CD4-positive, alpha-beta memory T cell (primary cell): ENCODE measurements around the gene TAGLN2. TPM values are rescaled to one million over a fixed set of nuclear protein-coding genes. Genes with fewer than 3 reads are reported as not detected.
A peak's percentile ranks its signal among the peaks of the same experiment; 100 is the strongest.

Experiments used
- CTCF ChIA-PET: fragments of 350-600 bp; sonication (Branson Sonifier 250); formaldehyde crosslinking; loops from one replicate; lab custom pipeline; 2021; ENCODE audit warnings: inconsistent platforms; ENCODE audit not compliant: partially characterized antibody; lab: Charles Lee
- POLR2A ChIA-PET: fragments of 350-600 bp; sonication (Branson Sonifier 250); formaldehyde crosslinking; loops from one replicate; lab custom pipeline; 2021; ENCODE audit not compliant: partially characterized antibody; lab: Charles Lee
- DNase-seq, 5 donors: peaks; one replicate each; pipeline versions ENCODE4 v3.0.0 to v3.0.0-alpha.2; 2020 to 2022; ENCODE audit warnings: mixed read lengths in 1 of 5
- H3K27ac ChIP-seq: one replicate; pipeline ENCODE4 v1.7.0; 2013; ENCODE audit warnings: low read depth, low read length
- H3K27me3 ChIP-seq: 2 replicates; pipeline ENCODE4 v1.7.0; 2013; ENCODE audit warnings: mild to moderate bottlenecking, low read length, moderate library complexity; ENCODE audit not compliant: insufficient read depth
- H3K36me3 ChIP-seq: 2 replicates; pipeline ENCODE4 v1.7.0; 2013; ENCODE audit warnings: mild to moderate bottlenecking, low read length, moderate library complexity; ENCODE audit not compliant: insufficient read depth
- H3K4me1 ChIP-seq: 2 replicates; pipeline ENCODE4 v1.7.0; 2013; ENCODE audit warnings: mild to moderate bottlenecking, low read length, moderate library complexity; ENCODE audit not compliant: insufficient read depth
- H3K4me3 ChIP-seq, 2 donors: one replicate each; pipeline ENCODE4 v1.7.0; 2013; ENCODE audit warnings: low read length in 2 of 2, mild to moderate bottlenecking in 1 of 2
- H3K9me3 ChIP-seq, 2 donors: one replicate each; pipeline ENCODE4 v1.7.0; 2013; ENCODE audit warnings: low read length in 2 of 2, control low read depth in 1 of 2; ENCODE audit not compliant: control insufficient read depth in 1 of 2
- H3K27ac Mint-ChIP-seq, 7 donors: one replicate each; pipeline ENCODE4 v1.8.0; 2020 to 2021; ENCODE audit warnings: mixed read lengths in 7 of 7, mild to moderate bottlenecking in 6 of 7, inconsistent platforms in 3 of 7, moderate library complexity in 3 of 7
- H3K27me3 Mint-ChIP-seq, 2 donors: one replicate each; pipeline ENCODE4 v1.8.0; 2020 to 2021; ENCODE audit warnings: mixed read lengths in 2 of 2
- H3K36me3 Mint-ChIP-seq, 2 donors: one replicate each; pipeline ENCODE4 v1.8.0; 2020 to 2021; ENCODE audit warnings: mixed read lengths in 2 of 2, inconsistent platforms in 1 of 2, mild to moderate bottlenecking in 1 of 2
- H3K4me1 Mint-ChIP-seq, 4 donors: one replicate each; pipeline ENCODE4 v1.8.0; 2020 to 2021; ENCODE audit warnings: mixed read lengths in 4 of 4, mild to moderate bottlenecking in 1 of 4
- H3K4me3 Mint-ChIP-seq, 8 donors: one replicate each; pipeline ENCODE4 v1.8.0; 2020 to 2021; ENCODE audit warnings: mixed read lengths in 8 of 8, mild to moderate bottlenecking in 7 of 8, moderate library complexity in 6 of 8, inconsistent platforms in 3 of 8
- H3K9me3 Mint-ChIP-seq, 8 donors: one replicate each; pipeline ENCODE4 v1.8.0; 2020 to 2021; ENCODE audit warnings: mixed read lengths in 8 of 8, mild to moderate bottlenecking in 5 of 8, inconsistent platforms in 3 of 8, moderate library complexity in 1 of 8
- intact Hi-C: fragments of 100-400 bp; cut with micrococcal nuclease; formaldehyde crosslinking; loops from one replicate; pipeline ENCODE4 v1.15.1; 2023
- polyA plus RNA-seq, 2 donors: library from polyadenylated mRNA; unstranded; fragments of 300-500 nt; fragmentation: Illumina TruSeq; gene quantifications; one replicate each; pipeline ENCODE4 v1.2.3, GENCODE V29; 2021
- total RNA-seq, 2 experiments: library from RNA; stranded (reverse); gene quantifications; one replicate each; pipeline ENCODE4 v1.2.3, GENCODE V29; 2021

TAGLN2 gene
- total and polyA plus RNA-seq, 4 experiments from 2014 or later: 196 to 1,289 (median 611) TPM

DNA sequence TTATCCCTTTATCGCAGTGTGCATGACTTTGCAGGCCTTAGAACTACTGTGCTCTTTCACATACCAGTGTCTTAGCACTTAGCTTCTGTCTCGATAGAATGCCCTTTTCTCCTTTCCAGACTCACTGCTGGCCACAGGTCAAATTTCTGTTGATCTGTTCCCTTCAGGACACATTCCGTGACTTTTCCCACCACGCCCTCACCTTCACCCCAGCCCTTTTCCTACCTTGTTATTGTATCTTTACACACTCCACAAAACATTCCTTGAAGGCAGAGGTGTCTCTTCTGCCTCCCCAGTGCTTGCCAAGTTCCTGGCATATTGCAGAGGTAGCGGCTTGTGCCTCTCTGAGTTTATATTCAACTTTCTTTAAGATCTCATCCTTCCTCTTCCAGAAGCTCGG is 23.8 kb upstream of the TAGLN2 start:
- Histone ChIP-seq H3K27me3 (peaks cover 12% of the 10 kb centered on the region), H3K4me3 (no peak overlapping the region), H3K9me3 (no peaks in the 10 kb centered on the region), H3K27ac (no peak overlapping the region), H3K4me1 (peaks cover 13% of the 10 kb centered on the region), H3K36me3 (no peaks in the 10 kb centered on the region)
- Mint-ChIP-seq H3K4me1 (peaks cover 8 to 12% (median 10%) of the 10 kb centered on the region in 4 donors), H3K4me3 (no peak overlapping the region), H3K9me3 (no peaks in the 10 kb centered on the region), H3K36me3 (no peaks in the 10 kb centered on the region), H3K27ac (no peak overlapping the region), H3K27me3 (peaks cover 33 to 34% of the 10 kb centered on the region in 2 donors)
- POLR2A ChIA-PET: no interaction called here
- DNase-seq: no peak
- CTCF ChIA-PET: interaction anchor here (1.0 kb wide), 1 partner anchor 10 kb away, joined by 3 read pairs; no protein-coding TSS in a partner anchor
- intact Hi-C loops: no loop called here

DNA sequence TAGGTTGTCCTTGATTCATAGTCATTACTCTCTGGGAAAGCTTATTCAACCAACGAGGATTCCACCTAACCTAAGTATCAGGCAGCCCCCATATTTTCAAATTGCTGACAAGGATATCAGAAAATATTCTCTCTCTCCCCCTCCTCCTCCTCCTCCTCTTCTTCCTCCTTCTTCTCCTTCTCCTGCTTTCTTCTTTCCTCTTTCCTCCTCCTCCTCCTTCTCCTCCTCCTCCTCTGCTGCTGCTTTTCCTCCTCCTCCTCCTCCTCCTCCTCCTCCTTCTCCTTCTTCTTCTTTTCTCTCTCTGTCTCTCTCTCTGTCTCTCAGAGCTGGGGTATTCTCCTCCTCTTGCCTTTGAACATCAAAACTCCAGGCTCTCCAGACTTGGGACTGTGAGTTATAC is 22.6 kb upstream of the TAGLN2 start:
- H3K9me3 ChIP-seq: no peaks in the 10 kb centered on the region
- Mint-ChIP-seq H3K36me3 (no peaks in the 10 kb centered on the region), H3K9me3 (no peaks in the 10 kb centered on the region), H3K27ac (peak overlapping the region in 1 of 7 donors; percentile 52), H3K4me1 (peaks cover 8 to 12% (median 10%) of the 10 kb centered on the region in 4 donors), H3K4me3 (no peak overlapping the region), H3K27me3 (peaks cover 36% of the 10 kb centered on the region in 2 donors)
- no peak for DNase-seq
- peaks cover 21% of the 10 kb centered on the region for H3K27me3 ChIP-seq
- intact Hi-C loops: no loop called here
- peaks cover 13% of the 10 kb centered on the region for H3K4me1 ChIP-seq
- no peak overlapping the region for H3K27ac ChIP-seq
- CTCF ChIA-PET: interaction anchor here (1.1 to 3.0 kb wide), 2 partner anchors 9 to 55 kb away, joined by 3 to 18 read pairs; no protein-coding TSS in a partner anchor
- POLR2A ChIA-PET: no interaction called here
- H3K4me3 ChIP-seq: no peak overlapping the region
- no peaks in the 10 kb centered on the region for H3K36me3 ChIP-seq

DNA sequence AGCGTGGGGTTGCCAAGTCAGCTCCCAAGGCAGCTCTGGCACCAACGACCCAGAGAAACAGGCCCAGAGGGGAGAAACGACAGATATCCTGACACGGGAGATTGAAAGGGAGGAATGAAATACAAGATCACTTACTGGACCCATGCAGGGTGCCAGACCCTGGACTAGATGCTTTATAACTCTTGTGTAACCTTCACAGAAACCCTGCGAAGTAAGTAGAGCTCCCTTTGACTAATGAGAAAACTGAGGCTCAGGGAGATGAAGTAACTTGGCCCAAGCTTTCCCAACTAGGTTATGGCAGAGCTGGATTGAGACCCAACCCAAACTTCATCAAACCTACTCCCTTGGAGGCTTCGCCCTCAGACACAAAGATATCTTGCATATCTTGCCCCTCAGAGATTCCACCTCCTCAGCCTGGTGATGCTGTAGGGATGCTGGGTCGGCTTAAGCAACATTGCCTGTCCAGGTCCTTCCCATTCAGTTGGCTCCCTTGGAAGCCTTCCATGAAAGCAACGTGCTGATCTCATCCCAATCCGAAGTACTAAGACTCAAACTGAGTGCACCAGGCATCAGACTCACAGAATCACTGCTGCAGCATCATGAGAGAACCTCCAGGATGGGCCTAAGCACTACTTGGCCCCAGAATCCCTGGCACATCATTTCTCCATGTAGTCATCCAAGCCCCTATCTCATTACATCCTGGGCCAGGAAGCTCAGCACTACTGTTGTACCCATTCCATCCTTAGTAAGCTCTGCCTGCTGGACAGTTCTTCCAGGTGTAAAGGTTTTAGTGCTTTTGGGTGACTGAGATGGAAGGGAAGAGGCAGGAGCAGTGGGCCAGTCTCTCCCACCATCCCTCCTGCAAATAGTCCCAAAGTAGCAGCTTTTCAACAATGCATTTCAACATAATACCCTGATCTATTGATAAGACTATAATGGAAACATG is 21.2 kb upstream of the TAGLN2 start:
- H3K9me3 Mint-ChIP-seq: no peaks in the 10 kb centered on the region
- no peaks in the 10 kb centered on the region for H3K36me3 Mint-ChIP-seq
- ChIA-PET POLR2A (interaction anchor here (1.3 to 1.8 kb wide), 3 partner anchors 10 to 166 kb away, joined by 3 to 17 read pairs (median 5); partner anchors contain the start of genes DUSP23 and TAGLN2), CTCF (interaction anchor here (0.6 to 3.0 kb wide), 16 partner anchors 9 to 257 kb away, joined by 3 to 18 read pairs (median 3); no protein-coding TSS in a partner anchor)
- Histone ChIP-seq H3K36me3 (no peaks in the 10 kb centered on the region), H3K27me3 (peaks cover 21% of the 10 kb centered on the region), H3K4me1 (peaks cover 13% of the 10 kb centered on the region), H3K9me3 (no peaks in the 10 kb centered on the region), H3K4me3 (no peak overlapping the region), H3K27ac (no peak overlapping the region)
- H3K27ac Mint-ChIP-seq: no peak overlapping the region
- peaks cover 8 to 12% (median 10%) of the 10 kb centered on the region in 4 donors for H3K4me1 Mint-ChIP-seq
- DNase-seq: no peak
- intact Hi-C loops: no loop called here
- peaks cover 28 to 36% of the 10 kb centered on the region in 2 donors for H3K27me3 Mint-ChIP-seq
- peak overlapping the region in 7 of 8 donors; percentile 17 to 65 (median 42) for H3K4me3 Mint-ChIP-seq

- no peaks in the 10 kb centered on the region for H3K36me3 ChIP-seq
- Mint-ChIP-seq H3K4me3 (peak within 1 kb of the TSS; percentile 32 to 86 (median 68)), H3K4me1 (peaks cover 8 to 12% (median 10%) of the 10 kb centered on the region in 4 donors), H3K36me3 (no peaks in the 10 kb centered on the region), H3K9me3 (no peaks in the 10 kb centered on the region), H3K27me3 (peaks cover 25 to 35% of the 10 kb centered on the region in 2 donors), H3K27ac (peak within 1 kb of the TSS in 3 of 7 donors; percentile 12 to 87 (median 65))
- no peaks in the 10 kb centered on the region for H3K9me3 ChIP-seq
- peak within 1 kb of the TSS in 1 of 2 donors; percentile 38 for H3K4me3 ChIP-seq
- intact Hi-C loops: loop anchor here (1.0 to 2.0 kb wide), 5 partner anchors 9 to 165 kb away; partner anchors contain the start of genes DUSP23 and TAGLN2
- H3K27me3 ChIP-seq: peaks cover 21% of the 10 kb centered on the region
- DNase-seq: peak; percentile 68 to 79 (median 71)
- ChIA-PET POLR2A (interaction anchor here (1.3 to 1.8 kb wide), 3 partner anchors 9 to 165 kb away, joined by 3 to 17 read pairs (median 5); partner anchors contain the start of genes DUSP23 and TAGLN2), CTCF (interaction anchor here (0.6 to 3.0 kb wide), 14 partner anchors 8 to 258 kb away, joined by 3 to 18 read pairs (median 3); no protein-coding TSS in a partner anchor)
- H3K27ac ChIP-seq: no peak within 1 kb of the TSS
- peaks cover 13% of the 10 kb centered on the region for H3K4me1 ChIP-seq
These were observed 20.4 kb upstream of the TAGLN2 start, which contains the start of gene IGSF9 for GRCh38 chr1:159945483-159946241. TSS of gene IGSF9 (minus strand) at chr1:159945613. CDS start at chr1:159943454, 2,159 bp downstream.

GRCh38 chr1:159944623-159945455 is 19.5 kb upstream of the TAGLN2 start:
- Histone ChIP-seq H3K36me3 (no peaks in the 10 kb centered on the region), H3K4me1 (peaks cover 13% of the 10 kb centered on the region), H3K9me3 (no peaks in the 10 kb centered on the region), H3K27me3 (peaks cover 21% of the 10 kb centered on the region), H3K27ac (no peak overlapping the region), H3K4me3 (peak overlapping the region in 1 of 2 donors; percentile 38)
- DNase-seq: no peak
- peaks cover 8 to 12% (median 10%) of the 10 kb centered on the region in 4 donors for H3K4me1 Mint-ChIP-seq
- peak overlapping the region; percentile 17 to 86 (median 68) for H3K4me3 Mint-ChIP-seq
- ChIA-PET CTCF (interaction anchor here (0.6 to 3.0 kb wide), 12 partner anchors 9 to 155 kb away, joined by 3 to 18 read pairs (median 5); no protein-coding TSS in a partner anchor), POLR2A (interaction anchor here (1.4 to 1.8 kb wide), 3 partner anchors 8 to 21 kb away, joined by 3 to 17 read pairs (median 4); partner anchors contain the start of gene TAGLN2)
- H3K9me3 Mint-ChIP-seq: no peaks in the 10 kb centered on the region
- intact Hi-C loops: loop anchor here (1.0 to 2.0 kb wide), 5 partner anchors 9 to 165 kb away; partner anchors contain the start of genes DUSP23 and TAGLN2
- H3K27ac Mint-ChIP-seq: peak overlapping the region in 3 of 7 donors; percentile 12 to 87 (median 65)
- no peaks in the 10 kb centered on the region for H3K36me3 Mint-ChIP-seq
- H3K27me3 Mint-ChIP-seq: peaks cover 27 to 35% of the 10 kb centered on the region in 2 donors
